A673 (cell line): ENCODE data around the gene ABHD1.

Experiments
- EZH2 ChIP-seq: fragments of 200-600 bp; sonication (generic); IDR thresholded peaks from 2 replicates; pipeline ENCODE4 v1.6.1; 2017; ENCODE audit warnings: borderline replicate concordance, low read depth, mild to moderate bottlenecking, mixed read lengths, antibody characterized with exemption, low read length; ENCODE audit not compliant: poor library complexity, severe bottlenecking
- TF ChIP-seq, protein P1 (sequence below): fragments of 300-800, 200-600 bp; sonication (generic); conservative IDR thresholded peaks from 2 replicates; pipeline ENCODE4 v1.5.1; 2017; ENCODE audit warnings: low read depth, mild to moderate bottlenecking, antibody characterized with exemption, low read length, moderate library complexity, mixed read lengths

GRCh38 chr2:27130396-27130795 lies 6.8 kb downstream of the ABHD1 start:
- TF ChIP-seq, protein P1, sequence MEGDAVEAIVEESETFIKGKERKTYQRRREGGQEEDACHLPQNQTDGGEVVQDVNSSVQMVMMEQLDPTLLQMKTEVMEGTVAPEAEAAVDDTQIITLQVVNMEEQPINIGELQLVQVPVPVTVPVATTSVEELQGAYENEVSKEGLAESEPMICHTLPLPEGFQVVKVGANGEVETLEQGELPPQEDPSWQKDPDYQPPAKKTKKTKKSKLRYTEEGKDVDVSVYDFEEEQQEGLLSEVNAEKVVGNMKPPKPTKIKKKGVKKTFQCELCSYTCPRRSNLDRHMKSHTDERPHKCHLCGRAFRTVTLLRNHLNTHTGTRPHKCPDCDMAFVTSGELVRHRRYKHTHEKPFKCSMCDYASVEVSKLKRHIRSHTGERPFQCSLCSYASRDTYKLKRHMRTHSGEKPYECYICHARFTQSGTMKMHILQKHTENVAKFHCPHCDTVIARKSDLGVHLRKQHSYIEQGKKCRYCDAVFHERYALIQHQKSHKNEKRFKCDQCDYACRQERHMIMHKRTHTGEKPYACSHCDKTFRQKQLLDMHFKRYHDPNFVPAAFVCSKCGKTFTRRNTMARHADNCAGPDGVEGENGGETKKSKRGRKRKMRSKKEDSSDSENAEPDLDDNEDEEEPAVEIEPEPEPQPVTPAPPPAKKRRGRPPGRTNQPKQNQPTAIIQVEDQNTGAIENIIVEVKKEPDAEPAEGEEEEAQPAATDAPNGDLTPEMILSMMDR = no peak
- TF ChIP-seq EZH2 = no peak
